ENCODE measurements around the gene ADGRG3.
"Not testable (repeated sequence)": the region's sequence is repeated elsewhere in the genome, so short reads cannot be mapped to it uniquely, and the experiment has no call there.

The ADGRG3 gene

DNA sequence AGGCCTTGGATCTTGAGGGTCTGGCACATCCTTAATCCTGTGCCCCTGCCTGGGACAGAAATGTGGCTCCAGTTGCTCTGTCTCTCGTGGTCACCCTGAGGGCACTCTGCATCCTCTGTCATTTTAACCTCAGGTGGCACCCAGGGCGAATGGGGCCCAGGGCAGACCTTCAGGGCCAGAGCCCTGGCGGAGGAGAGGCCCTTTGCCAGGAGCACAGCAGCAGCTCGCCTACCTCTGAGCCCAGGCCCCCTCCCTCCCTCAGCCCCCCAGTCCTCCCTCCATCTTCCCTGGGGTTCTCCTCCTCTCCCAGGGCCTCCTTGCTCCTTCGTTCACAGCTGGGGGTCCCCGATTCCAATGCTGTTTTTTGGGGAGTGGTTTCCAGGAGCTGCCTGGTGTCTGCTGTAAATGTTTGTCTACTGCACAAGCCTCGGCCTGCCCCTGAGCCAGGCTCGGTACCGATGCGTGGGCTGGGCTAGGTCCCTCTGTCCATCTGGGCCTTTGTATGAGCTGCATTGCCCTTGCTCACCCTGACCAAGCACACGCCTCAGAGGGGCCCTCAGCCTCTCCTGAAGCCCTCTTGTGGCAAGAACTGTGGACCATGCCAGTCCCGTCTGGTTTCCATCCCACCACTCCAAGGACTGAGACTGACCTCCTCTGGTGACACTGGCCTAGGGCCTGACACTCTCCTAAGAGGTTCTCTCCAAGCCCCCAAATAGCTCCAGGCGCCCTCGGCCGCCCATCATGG is 4.0 kb upstream of the ADGRG3 start:
- no peak for DNase-seq (ENCODE audit: low read depth)

- DNase-seq (ENCODE audit: low read depth) = no peak
Observed at GRCh38 chr16:57664662-57665025, 3.5 kb upstream of the ADGRG3 start.

- no peak for DNase-seq (ENCODE audit: low read depth)
Observed at GRCh38 chr16:57665541-57665940, 2.6 kb upstream of the ADGRG3 start.

DNA sequence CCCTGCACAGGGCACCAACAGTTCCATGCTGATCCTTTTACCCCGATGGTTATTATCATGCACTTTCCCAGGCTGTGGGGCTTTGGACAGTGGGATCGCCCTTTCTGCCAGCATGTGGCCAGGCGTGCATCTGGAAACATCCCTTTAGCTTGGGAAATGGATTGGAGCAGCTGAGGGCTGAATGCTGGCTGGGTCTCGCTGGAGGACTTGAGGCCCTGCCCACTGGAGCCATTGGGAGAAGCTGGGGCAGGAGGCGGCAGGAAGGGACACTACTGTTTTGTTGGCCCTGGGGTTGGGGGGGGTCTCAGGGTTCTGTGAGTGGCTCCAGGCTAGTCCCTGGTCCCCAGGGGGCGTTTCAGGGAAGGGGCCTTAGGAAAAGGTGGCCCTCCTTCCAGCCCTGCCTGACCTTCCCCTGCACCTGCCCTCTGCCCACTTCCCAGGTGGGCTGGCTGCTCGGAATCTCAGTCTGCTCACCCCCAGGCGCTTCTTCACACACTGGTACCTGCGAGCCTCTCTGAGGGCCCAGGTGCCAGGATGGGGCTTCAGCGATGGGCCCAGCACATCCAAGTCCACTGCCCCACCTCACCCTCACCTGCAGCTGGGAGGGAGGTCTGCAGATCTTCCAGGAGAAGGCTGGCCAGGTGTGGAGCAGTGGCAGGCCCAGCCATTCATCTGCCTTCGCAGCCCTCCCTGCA is 1.6 kb upstream of the ADGRG3 start:
- DNase-seq (ENCODE audit: low read depth) = no peak

DNA sequence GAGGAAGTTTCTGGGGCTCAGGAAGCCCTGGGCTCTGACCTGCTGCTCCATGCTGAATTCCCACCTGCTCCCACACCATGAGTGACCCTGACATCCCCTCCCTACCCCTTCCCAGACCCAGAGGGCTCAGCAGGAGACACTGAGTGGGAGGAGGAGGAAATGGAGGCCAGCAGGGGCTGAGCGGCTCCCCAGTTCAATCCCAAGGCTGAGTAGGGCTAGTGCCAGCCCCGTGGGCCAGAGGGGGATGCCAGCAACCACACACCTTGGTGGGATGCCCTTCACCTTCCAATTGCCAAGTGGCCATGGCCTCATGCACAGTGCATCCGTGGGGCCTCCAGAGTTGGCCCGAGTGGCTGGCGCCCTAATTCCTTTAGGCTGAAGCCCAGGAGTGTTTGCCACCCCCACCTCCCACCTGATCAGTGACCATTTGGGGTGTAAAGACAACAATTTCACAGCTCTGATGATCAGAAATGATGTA is 1.0 kb upstream of the ADGRG3 start:
- DNase-seq (ENCODE audit: low read depth) = no peak

GRCh38 chr16:57667526-57668262 is 412 bp upstream of the ADGRG3 start:
- no peak for DNase-seq (ENCODE audit: low read depth)

DNA sequence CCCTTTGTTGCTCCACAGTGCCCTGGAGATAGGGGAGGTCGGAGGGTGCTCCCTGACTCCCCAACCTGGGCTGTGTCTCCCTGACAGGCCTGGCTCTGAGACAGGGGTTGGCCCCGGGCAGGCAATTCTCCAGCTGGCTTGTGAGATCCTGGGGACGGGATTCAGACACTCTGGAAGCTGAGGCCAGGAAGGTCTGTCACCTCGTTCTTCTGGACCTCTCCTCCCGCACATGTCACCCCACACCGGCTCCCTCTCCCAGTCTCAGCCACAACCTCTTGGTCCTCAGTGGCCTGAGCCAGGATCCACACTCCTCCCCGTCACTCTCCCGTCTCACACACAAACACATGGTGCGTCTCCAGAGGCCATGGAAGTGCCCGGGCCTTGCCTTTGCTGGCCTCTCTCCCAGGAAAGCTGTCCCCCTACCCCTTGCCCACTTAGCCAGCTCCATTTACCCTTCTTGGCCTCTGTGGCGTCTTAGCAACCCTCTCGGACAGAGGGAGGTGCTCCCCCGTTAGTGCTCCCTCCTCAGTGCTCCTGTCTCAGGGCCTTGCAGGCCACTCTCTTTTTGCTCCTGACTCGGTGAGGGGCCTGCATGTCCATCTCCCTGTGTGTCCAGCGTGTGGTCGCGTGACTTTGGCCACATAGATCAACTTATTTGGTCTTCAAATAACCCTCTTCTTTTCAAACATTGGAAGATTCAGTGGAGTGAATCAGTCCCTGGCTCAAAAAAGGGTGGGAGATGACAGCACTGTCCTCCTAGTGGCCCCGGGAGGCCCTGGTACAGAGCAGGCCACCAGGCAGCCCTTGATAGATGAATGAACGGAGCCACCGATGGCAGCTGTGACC is 747 bp downstream of the ADGRG3 start:
- no peak for DNase-seq (ENCODE audit: low read depth)

DNA sequence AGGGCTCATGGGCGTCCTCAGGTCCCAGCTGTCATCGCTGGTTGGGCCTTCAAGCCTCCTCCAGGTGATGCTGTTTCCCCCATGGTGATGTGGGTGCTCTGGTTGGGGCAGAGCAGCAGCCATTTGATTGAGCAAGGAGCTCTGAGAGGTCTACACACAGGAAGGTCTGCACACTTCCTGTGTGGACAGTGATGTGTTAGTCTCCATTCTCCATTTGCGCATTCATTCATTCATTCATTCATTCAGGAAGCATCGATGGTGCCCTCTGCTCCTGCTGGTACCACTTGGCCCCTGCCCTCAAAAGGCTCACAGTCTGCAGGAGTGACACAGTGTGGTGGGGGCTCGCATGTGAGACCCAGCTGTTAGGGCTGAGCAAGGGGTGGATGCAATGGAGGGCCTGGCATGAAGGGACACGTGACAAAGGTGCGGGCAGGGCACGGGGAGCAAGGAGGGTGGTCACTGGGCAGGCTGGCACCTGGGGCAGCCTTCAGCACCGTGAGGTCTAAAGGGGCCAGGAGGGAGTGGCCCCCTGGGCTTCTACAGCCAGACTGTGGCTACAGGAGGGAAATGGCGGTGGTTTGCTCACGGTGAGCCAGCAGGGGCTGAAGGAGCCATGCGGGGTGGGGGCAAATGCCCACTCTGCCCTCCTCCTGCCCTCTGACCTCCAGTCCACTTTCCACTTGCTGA is 1.5 kb downstream of the ADGRG3 start:
- DNase-seq (ENCODE audit: low read depth) = no peak

GRCh38 chr16:57670196-57670595 is 2.1 kb downstream of the ADGRG3 start:
- no peak for DNase-seq (ENCODE audit: low read depth)

DNA sequence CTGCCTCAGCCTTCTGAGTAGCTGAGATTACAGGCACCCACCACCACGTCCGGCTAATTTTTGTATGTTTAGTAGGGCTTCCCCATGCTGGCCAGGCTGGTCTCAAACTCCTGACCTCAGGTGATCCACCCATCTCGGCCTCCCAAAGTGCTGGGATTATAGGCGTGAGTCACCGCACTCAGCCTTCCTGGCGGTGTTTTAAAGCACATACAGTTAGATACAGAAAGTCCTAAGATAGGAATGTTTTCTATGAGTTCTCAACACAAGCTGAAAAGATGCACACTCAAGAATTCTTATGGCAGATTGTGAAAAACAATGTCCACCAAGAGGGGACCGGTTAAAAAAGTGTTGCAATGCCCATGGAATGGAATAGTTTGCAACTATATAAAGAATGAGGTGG is 3.3 kb downstream of the ADGRG3 start:
- DNase-seq (ENCODE audit: low read depth) = not testable (repeated sequence)

- DNase-seq (ENCODE audit: low read depth) = no peak
Observed at GRCh38 chr16:57672416-57672815, 4.3 kb downstream of the ADGRG3 start.

GRCh38 chr16:57672824-57673223 is 4.7 kb downstream of the ADGRG3 start:
- no peak for DNase-seq (ENCODE audit: low read depth)

DNA sequence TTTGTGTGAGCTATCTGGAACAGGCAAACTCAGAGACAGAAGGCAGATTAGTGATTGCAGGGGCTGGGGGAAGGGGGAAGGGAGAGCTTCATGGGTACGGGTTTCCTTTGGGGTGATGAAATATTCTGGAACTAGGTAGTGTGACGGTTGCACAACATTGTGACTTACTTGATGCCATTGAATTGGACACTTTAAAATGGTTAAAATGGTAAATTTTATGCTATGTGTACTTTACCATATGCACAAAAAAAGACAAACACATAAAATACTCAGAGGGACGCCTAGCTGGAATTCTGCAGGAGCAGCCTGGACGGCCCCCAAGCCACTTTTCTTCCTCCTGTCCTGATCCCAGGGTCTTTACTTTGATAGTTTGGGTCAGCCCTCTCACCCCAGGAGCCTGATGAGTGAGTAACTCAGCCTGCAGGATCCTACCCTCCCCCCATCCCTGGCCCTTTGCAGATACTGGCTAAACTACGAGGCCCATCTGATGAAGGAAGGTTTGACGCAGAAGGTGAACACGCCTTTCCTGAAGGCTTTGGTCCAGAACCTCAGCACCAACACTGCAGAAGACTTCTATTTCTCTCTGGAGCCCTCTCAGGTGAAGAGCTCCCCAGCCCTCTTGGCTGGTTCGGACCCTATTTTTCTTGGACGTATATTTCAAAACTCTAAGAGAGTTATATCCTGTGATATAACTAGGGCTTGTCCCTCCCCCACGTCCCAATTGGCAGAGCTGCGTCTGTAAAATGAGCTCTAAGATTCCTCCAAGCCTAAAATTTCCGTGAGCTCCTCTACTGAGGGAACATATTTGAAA is 7.8 kb downstream of the ADGRG3 start:
- DNase-seq (ENCODE audit: low read depth) = no peak

GRCh38 chr16:57676553-57677085 is 8.5 kb downstream of the ADGRG3 start:
- DNase-seq (ENCODE audit: low read depth) = no peak

GRCh38 chr16:57677622-57678369 is 9.7 kb downstream of the ADGRG3 start:
- DNase-seq (ENCODE audit: low read depth) = no peak

GRCh38 chr16:57679016-57679415 is 10.9 kb downstream of the ADGRG3 start:
- no peak for DNase-seq (ENCODE audit: low read depth)

- DNase-seq (ENCODE audit: low read depth) = no peak
Observed at GRCh38 chr16:57679767-57680482, 11.8 kb downstream of the ADGRG3 start.

DNA sequence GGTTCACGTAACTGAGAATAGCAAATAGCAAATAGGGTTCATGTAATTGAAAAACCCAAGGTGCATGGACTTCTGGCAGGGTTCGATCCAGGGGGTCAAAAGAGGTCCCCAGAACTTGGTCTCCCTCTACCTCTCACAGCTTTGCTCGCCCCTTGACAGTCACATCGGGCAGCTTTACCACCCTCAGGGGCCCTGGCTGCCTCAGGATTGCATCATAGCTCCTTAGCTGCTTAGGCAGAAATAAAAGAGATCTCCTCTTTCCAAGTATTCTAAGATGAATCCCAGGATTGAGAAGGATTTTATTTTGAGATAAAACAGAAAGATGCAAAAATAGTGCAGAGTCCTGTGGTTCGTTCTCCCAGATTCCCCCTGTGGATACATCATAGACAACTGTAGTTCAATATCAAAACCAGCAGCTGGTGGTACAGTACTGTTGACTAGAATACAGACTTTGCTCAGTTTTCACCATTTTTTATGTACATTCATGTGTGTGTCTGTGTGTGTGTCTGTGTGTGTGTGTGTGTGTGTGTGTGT is 12.8 kb downstream of the ADGRG3 start:
- no peak for DNase-seq (ENCODE audit: low read depth)

All from activated T-helper 1 cell treated with Interleukin-2 at 50 U/mL for 16 hours (primary cell).